Measurements from ENCODE around the gene DUS1L.

DUS1L gene

GRCh38 chr17:82085031-82085861 lies 19.6 kb upstream of the DUS1L start:
- no peak for TF ChIP-seq CTCF (IDR thresholded peaks at IDR 0.05; ENCODE audit: extremely low read depth, insufficient read depth, missing control alignments)
- no peak for DNase-seq (ENCODE audit: low spot score)
- in situ Hi-C loops (cut with MboI; ENCODE audit: low pct_unique_long_range_greater_than_20kb, low sequenced_read_pairs, unreplicated experiment), result no loop called here

- TF ChIP-seq CTCF (IDR thresholded peaks at IDR 0.05; ENCODE audit: extremely low read depth, insufficient read depth, missing control alignments), result no peak
- DNase-seq (ENCODE audit: low spot score), result no peak
- in situ Hi-C loops (cut with MboI; ENCODE audit: low pct_unique_long_range_greater_than_20kb, low sequenced_read_pairs, unreplicated experiment), result no loop called here
Measured at GRCh38 chr17:82084373-82085030, 18.9 kb upstream of the DUS1L start.

GRCh38 chr17:82083533-82084359 lies 18.1 kb upstream of the DUS1L start:
- no peak for TF ChIP-seq CTCF (IDR thresholded peaks at IDR 0.05; ENCODE audit: extremely low read depth, insufficient read depth, missing control alignments)
- no peak for DNase-seq (ENCODE audit: low spot score)
- in situ Hi-C loops (cut with MboI; ENCODE audit: low pct_unique_long_range_greater_than_20kb, low sequenced_read_pairs, unreplicated experiment), result no loop called here

- DNase-seq (ENCODE audit: low spot score), result no peak
- TF ChIP-seq CTCF (IDR thresholded peaks at IDR 0.05; ENCODE audit: extremely low read depth, insufficient read depth, missing control alignments), result no peak
- in situ Hi-C loops (cut with MboI; ENCODE audit: low pct_unique_long_range_greater_than_20kb, low sequenced_read_pairs, unreplicated experiment), result no loop called here
Measured at GRCh38 chr17:82083009-82083408, 17.4 kb upstream of the DUS1L start.

GRCh38 chr17:82082456-82082855 lies 16.9 kb upstream of the DUS1L start:
- in situ Hi-C loops (cut with MboI; ENCODE audit: low pct_unique_long_range_greater_than_20kb, low sequenced_read_pairs, unreplicated experiment), result no loop called here
- DNase-seq (ENCODE audit: low spot score), result no peak
- TF ChIP-seq CTCF (IDR thresholded peaks at IDR 0.05; ENCODE audit: extremely low read depth, insufficient read depth, missing control alignments), result no peak

- in situ Hi-C loops (cut with MboI; ENCODE audit: low pct_unique_long_range_greater_than_20kb, low sequenced_read_pairs, unreplicated experiment), result no loop called here
- no peak for DNase-seq (ENCODE audit: low spot score)
- no peak for TF ChIP-seq CTCF (IDR thresholded peaks at IDR 0.05; ENCODE audit: extremely low read depth, insufficient read depth, missing control alignments)
Measured at GRCh38 chr17:82081966-82082365, 16.4 kb upstream of the DUS1L start.

Measured in GM13977 (cell line).